Dermis lymphatic vessel endothelial cell (primary cell): ENCODE data around the gene SETD5. TPM values are rescaled to one million over a fixed set of nuclear protein-coding genes. Genes with fewer than 3 reads are reported as not detected.

Source experiments
- total RNA-seq: library from RNA; depleted of rRNA; stranded (reverse); fragments of >200 nt; gene quantifications from 2 replicates; pipeline ENCODE4 v1.2.1, GENCODE V29; 2014

The SETD5 gene, protein sequence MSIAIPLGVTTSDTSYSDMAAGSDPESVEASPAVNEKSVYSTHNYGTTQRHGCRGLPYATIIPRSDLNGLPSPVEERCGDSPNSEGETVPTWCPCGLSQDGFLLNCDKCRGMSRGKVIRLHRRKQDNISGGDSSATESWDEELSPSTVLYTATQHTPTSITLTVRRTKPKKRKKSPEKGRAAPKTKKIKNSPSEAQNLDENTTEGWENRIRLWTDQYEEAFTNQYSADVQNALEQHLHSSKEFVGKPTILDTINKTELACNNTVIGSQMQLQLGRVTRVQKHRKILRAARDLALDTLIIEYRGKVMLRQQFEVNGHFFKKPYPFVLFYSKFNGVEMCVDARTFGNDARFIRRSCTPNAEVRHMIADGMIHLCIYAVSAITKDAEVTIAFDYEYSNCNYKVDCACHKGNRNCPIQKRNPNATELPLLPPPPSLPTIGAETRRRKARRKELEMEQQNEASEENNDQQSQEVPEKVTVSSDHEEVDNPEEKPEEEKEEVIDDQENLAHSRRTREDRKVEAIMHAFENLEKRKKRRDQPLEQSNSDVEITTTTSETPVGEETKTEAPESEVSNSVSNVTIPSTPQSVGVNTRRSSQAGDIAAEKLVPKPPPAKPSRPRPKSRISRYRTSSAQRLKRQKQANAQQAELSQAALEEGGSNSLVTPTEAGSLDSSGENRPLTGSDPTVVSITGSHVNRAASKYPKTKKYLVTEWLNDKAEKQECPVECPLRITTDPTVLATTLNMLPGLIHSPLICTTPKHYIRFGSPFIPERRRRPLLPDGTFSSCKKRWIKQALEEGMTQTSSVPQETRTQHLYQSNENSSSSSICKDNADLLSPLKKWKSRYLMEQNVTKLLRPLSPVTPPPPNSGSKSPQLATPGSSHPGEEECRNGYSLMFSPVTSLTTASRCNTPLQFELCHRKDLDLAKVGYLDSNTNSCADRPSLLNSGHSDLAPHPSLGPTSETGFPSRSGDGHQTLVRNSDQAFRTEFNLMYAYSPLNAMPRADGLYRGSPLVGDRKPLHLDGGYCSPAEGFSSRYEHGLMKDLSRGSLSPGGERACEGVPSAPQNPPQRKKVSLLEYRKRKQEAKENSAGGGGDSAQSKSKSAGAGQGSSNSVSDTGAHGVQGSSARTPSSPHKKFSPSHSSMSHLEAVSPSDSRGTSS (N-terminal part only)
- 32.9 and 34.2 TPM in 2 replicates for total RNA-seq

DNA sequence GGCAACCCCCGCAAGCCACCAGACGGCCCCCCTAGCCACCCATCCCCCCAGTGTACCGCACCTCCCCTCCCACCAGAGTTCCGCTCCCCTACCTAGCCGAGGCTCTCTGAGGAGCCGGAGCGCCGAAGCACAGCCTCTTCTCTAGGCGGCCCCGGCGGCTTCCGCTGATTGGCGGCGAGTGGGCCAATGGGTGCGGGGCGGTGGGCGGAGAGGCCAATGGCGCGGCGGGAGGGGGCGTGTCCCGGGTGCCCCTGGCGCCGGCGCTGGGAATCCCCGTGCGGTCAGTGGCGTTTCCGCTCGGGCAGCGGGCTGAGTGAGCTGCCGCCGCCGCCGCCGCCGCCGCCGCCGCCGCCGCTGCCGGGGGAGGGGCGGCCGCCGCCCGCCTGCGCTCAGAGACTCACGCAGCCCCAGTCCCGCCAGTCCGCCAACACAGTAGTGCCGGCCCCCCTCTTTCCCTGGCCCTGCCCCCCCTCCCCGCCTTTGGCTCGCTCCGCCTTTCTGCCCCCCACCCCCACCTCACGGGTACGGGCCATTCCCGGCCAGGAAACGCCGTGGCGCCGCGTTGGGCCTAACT is at the start of gene SETD5:
Gene SETD5, plus strand, starts transcription at position 284 of the 574 bp plus-strand sequence. CDS start 31,324 bp downstream, outside the sequence.

DNA sequence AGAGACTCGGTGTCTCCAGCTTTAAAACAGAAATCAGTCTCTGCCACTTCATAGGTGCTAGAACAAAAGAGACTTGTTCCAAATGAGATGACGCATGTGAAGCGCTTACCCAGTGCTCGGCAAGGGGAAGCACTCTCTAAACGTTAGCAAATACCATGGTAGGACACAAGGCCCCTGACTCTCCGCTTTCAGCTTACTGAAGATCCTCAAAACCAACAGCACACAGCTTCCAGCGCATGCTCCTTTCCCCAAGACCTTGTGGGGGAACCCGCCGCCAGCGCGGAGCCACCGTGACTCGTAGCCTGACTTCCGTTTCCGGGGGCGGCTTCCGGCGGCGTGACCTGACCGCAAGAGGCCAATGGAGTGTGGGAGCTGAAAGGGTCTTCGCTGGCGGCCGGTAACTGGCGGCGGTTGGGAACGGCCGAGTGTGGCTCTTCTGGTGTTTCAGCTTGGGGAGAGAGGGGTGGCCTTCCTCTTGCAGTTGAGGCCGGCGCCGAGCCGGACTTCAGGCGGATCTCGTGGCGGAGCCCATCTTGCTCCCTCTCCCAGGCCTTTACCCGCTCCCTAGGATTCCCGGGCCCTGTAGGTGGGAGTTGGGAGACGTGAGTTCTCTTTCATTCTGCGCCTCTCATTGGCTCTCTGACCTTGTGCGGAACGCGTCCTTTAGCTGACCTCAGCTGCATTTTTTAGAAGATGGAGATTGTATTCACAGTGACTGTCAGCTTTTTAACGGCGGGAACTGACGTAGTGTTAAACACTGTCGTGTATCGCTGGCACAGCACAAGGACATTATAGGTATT is 34.5 kb upstream of the SETD5 start, which contains the start of gene THUMPD3:
Gene THUMPD3, plus strand, starts transcription at position 324 of the 800 bp plus-strand sequence. CDS start 2,015 bp downstream, outside the sequence.

Other genes starting within 250 kb of the SETD5 start
- 0.33 and 1.5 TPM in 2 replicates for gene SRGAP3, start 148.0 kb upstream of the SETD5 start, total RNA-seq
- 19.9 and 24.2 TPM in 2 replicates for gene THUMPD3, start 34.6 kb upstream of the SETD5 start, total RNA-seq
- under 0.01 TPM in 1 of 2 replicates, not detected in the other for gene LHFPL4, start 156.2 kb downstream of the SETD5 start, total RNA-seq